Activated gamma-delta T cell treated with Interleukin-2 at 50 U/mL for 16 hours (primary cell): ENCODE data around the gene DRD4.

Experiments
- DNase-seq: peaks from one replicate; pipeline ENCODE4 v3.0.0-alpha.2; 2020

Gene DRD4

GRCh38 chr11:611001-611996 is 25.8 kb upstream of the DRD4 start:
- no peak for DNase-seq

- DNase-seq = no peak
Observed at GRCh38 chr11:612201-612960, 24.7 kb upstream of the DRD4 start.

GRCh38 chr11:612961-613300 is 24.1 kb upstream of the DRD4 start:
- DNase-seq = no peak

- DNase-seq = peak; percentile 82
Observed at GRCh38 chr11:613369-613968, 23.6 kb upstream of the DRD4 start.

GRCh38 chr11:614021-614622 is 22.9 kb upstream of the DRD4 start:
- no peak for DNase-seq

GRCh38 chr11:614623-615503 is 22.2 kb upstream of the DRD4 start:
- DNase-seq = no peak

- DNase-seq = peak; percentile 87
Observed at GRCh38 chr11:615504-616319, 21.4 kb upstream of the DRD4 start, which contains the start of gene IRF7. Gene IRF7 (minus strand): TSS chr11:615950. CDS start chr11:615364, 586 bp downstream.

- DNase-seq = no peak
Observed at GRCh38 chr11:616320-617198, 20.5 kb upstream of the DRD4 start.

- no peak for DNase-seq
Observed at GRCh38 chr11:617199-617911, 19.7 kb upstream of the DRD4 start.

GRCh38 chr11:617912-618682 is 19.0 kb upstream of the DRD4 start:
- DNase-seq = no peak

- DNase-seq = no peak
Observed at GRCh38 chr11:618856-619627, 18.0 kb upstream of the DRD4 start.

- DNase-seq = no peak
Observed at GRCh38 chr11:619628-620050, 17.4 kb upstream of the DRD4 start.

GRCh38 chr11:620201-620600 is 16.9 kb upstream of the DRD4 start:
- DNase-seq = peak; percentile 2

- no peak for DNase-seq
Observed at GRCh38 chr11:620935-621814, 15.9 kb upstream of the DRD4 start.

GRCh38 chr11:621838-622237 is 15.2 kb upstream of the DRD4 start:
- no peak for DNase-seq

- DNase-seq = no peak
Observed at GRCh38 chr11:623349-623869, 13.7 kb upstream of the DRD4 start.
